GM13976 (cell line): ENCODE data around the gene DNAJC5.

Source experiments
- DNase-seq: peaks from one replicate; pipeline ENCODE4 v3.0.0; 2012; ENCODE audit warnings: low spot score
- CTCF ChIP-seq: IDR thresholded peaks from 2 replicates; pipeline ENCODE4 v1.5.1; 2012; ENCODE audit warnings: borderline replicate concordance, mild to moderate bottlenecking; ENCODE audit not compliant: insufficient read depth; ENCODE audit errors: extremely low read depth, missing control alignments, control extremely low read depth
- in situ Hi-C: fragments of 300-500 bp; cut with MboI; formaldehyde crosslinking; loops from one replicate; pipeline ENCODE4 v1.12.0; 2022; ENCODE audit warnings: low sequenced_read_pairs, mixed read lengths, inconsistent platforms; ENCODE audit not compliant: unreplicated experiment

Gene DNAJC5

GRCh38 chr20:63961664-63962425, 66.9 kb downstream of the DNAJC5 start:
- DNase-seq = no peak
- in situ Hi-C loops = no loop called here

GRCh38 chr20:63962426-63963347, 67.8 kb downstream of the DNAJC5 start:
- no peak for DNase-seq
- in situ Hi-C loops = no loop called here
- TF ChIP-seq CTCF = no peak

More at GRCh38 chr20:63961664-63962425, 66.9 kb downstream of the DNAJC5 start:
- TF ChIP-seq CTCF = no peak

- no peak for TF ChIP-seq CTCF
- in situ Hi-C loops = no loop called here
- no peak for DNase-seq
Observed at GRCh38 chr20:63963348-63963741, 68.4 kb downstream of the DNAJC5 start.

GRCh38 chr20:63963784-63964301, 68.9 kb downstream of the DNAJC5 start:
- TF ChIP-seq CTCF = no peak
- DNase-seq = no peak
- in situ Hi-C loops = no loop called here

GRCh38 chr20:63964412-63964811, 69.5 kb downstream of the DNAJC5 start:
- TF ChIP-seq CTCF = no peak
- no peak for DNase-seq
- in situ Hi-C loops = no loop called here

GRCh38 chr20:63966172-63966943, 71.4 kb downstream of the DNAJC5 start:
- DNase-seq = no peak
- in situ Hi-C loops = no loop called here
- TF ChIP-seq CTCF = no peak
